DMS153 treated with DMSO at 0.1 percent for 48 hours (cell line): Measurements from ENCODE around the gene MLLT3.

Experiments
- DNase-seq: peaks from one replicate; lab custom pipeline; 2025; ENCODE audit not compliant: unreplicated experiment; lab: John Stamatoyannopoulos, UW

MLLT3 gene

GRCh38 chr9:20314981-20315380 is 307.3 kb downstream of the MLLT3 start:
- no peak for DNase-seq

- DNase-seq: no peak
Measured at GRCh38 chr9:20313415-20313814, 308.9 kb downstream of the MLLT3 start.

GRCh38 chr9:20312732-20313131 is 309.6 kb downstream of the MLLT3 start:
- no peak for DNase-seq

- DNase-seq: no peak
Measured at GRCh38 chr9:20310024-20310423, 312.3 kb downstream of the MLLT3 start.

- DNase-seq: no peak
Measured at GRCh38 chr9:20309124-20309523, 313.2 kb downstream of the MLLT3 start.

GRCh38 chr9:20307621-20308020 is 314.7 kb downstream of the MLLT3 start:
- DNase-seq: no peak

GRCh38 chr9:20305452-20305851 is 316.8 kb downstream of the MLLT3 start:
- no peak for DNase-seq

- DNase-seq: no peak
Measured at GRCh38 chr9:20303996-20304395, 318.3 kb downstream of the MLLT3 start.

- no peak for DNase-seq
Measured at GRCh38 chr9:20303066-20303465, 319.2 kb downstream of the MLLT3 start.

- no peak for DNase-seq
Measured at GRCh38 chr9:20302197-20302596, 320.1 kb downstream of the MLLT3 start.

- no peak for DNase-seq
Measured at GRCh38 chr9:20300430-20301115, 321.7 kb downstream of the MLLT3 start.

- DNase-seq: no peak
Measured at GRCh38 chr9:20297646-20298084, 324.6 kb downstream of the MLLT3 start.

GRCh38 chr9:20295555-20295954 is 326.7 kb downstream of the MLLT3 start:
- no peak for DNase-seq

- DNase-seq: no peak
Measured at GRCh38 chr9:20294046-20294750, 328.1 kb downstream of the MLLT3 start.

GRCh38 chr9:20292002-20292401 is 330.3 kb downstream of the MLLT3 start:
- DNase-seq: no peak
